Stimulated activated CD4-positive, alpha-beta T cell treated with anti-CD3 and anti-CD28 coated beads, Interleukin-2, amount 100 ng/mL, for 4 hours (primary cell): ENCODE results near the gene CLC.
"Not testable (repeated sequence)": the region's sequence is repeated elsewhere in the genome, so short reads cannot be mapped to it uniquely, and the experiment has no call there.

Experiments used
- DNase-seq: peaks from one replicate; pipeline ENCODE4 v3.0.0-alpha.2; 2020; ENCODE audit warnings: low read depth

Gene CLC

GRCh38 chr19:39737891-39738290 lies at the start of gene CLC:
CLC (minus strand) TSS chr19:39738029; CDS start chr19:39737952, 77 bp downstream.
- DNase-seq = no peak

GRCh38 chr19:39780894-39781293 lies 43.1 kb upstream of the CLC start:
- no peak for DNase-seq

- no peak for DNase-seq
Observed at GRCh38 chr19:39778763-39779162, 40.9 kb upstream of the CLC start, which contains the start of gene LEUTX. LEUTX (plus strand) TSS chr19:39778854; CDS start chr19:39778921, 67 bp downstream.

GRCh38 chr19:39768786-39769185 lies 31.0 kb upstream of the CLC start:
- DNase-seq = no peak

- DNase-seq = no peak
Observed at GRCh38 chr19:39768334-39768733, 30.5 kb upstream of the CLC start.

- DNase-seq = peak; percentile 16
Observed at GRCh38 chr19:39765091-39766076, 27.6 kb upstream of the CLC start.

GRCh38 chr19:39761851-39762250 lies 24.0 kb upstream of the CLC start:
- DNase-seq = not testable (repeated sequence)

GRCh38 chr19:39759457-39760184 lies 21.8 kb upstream of the CLC start:
- DNase-seq = no peak

GRCh38 chr19:39754971-39755370 lies 17.1 kb upstream of the CLC start:
- DNase-seq = no peak

- DNase-seq = no peak
Observed at GRCh38 chr19:39754544-39754943, 16.7 kb upstream of the CLC start.

- no peak for DNase-seq
Observed at GRCh38 chr19:39752795-39753194, 15.0 kb upstream of the CLC start.

- no peak for DNase-seq
Observed at GRCh38 chr19:39752390-39752789, 14.6 kb upstream of the CLC start.

- DNase-seq = no peak
Observed at GRCh38 chr19:39749981-39750380, 12.2 kb upstream of the CLC start.

GRCh38 chr19:39746836-39747529 lies 9.2 kb upstream of the CLC start:
- DNase-seq = no peak

- no peak for DNase-seq
Observed at GRCh38 chr19:39745643-39746042, 7.8 kb upstream of the CLC start.

GRCh38 chr19:39740395-39740794 lies 2.6 kb upstream of the CLC start:
- DNase-seq = peak; percentile 16

- no peak for DNase-seq
Observed at GRCh38 chr19:39738814-39739213, 985 bp upstream of the CLC start.

- no peak for DNase-seq
Observed at GRCh38 chr19:39737351-39737750, 478 bp downstream of the CLC start.

GRCh38 chr19:39736088-39736487 lies 1.7 kb downstream of the CLC start:
- DNase-seq = no peak

- DNase-seq = no peak
Observed at GRCh38 chr19:39735688-39736087, 2.1 kb downstream of the CLC start.

- no peak for DNase-seq
Observed at GRCh38 chr19:39733841-39734240, 4.0 kb downstream of the CLC start.

GRCh38 chr19:39731685-39732084 lies 6.1 kb downstream of the CLC start:
- DNase-seq = no peak
